Astrocyte (in vitro differentiated cells and primary cell): ENCODE results near the gene UBL4A. TPM values are rescaled to one million over a fixed set of nuclear protein-coding genes. Genes with fewer than 3 reads are reported as not detected.

Experiments
- DNase-seq: peaks from one replicate; pipeline ENCODE4 v3.0.0-alpha.2; 2010; ENCODE audit warnings: low read depth
- FAIRE-seq: peaks from 2 replicates; lab custom pipeline; 2011; peaks lifted over from hg19 to GRCh38; lab: Jason Lieb, UNC
- H2AFZ ChIP-seq: 2 replicates; pipeline ENCODE4 v1.6.0; 2012; ENCODE audit warnings: low read depth, low read length, inconsistent platforms
- H3K27ac ChIP-seq: 2 replicates; pipeline ENCODE4 v1.5.1; 2011; ENCODE audit warnings: low read depth, low read length, inconsistent platforms
- H3K27me3 ChIP-seq: 2 replicates; pipeline ENCODE4 v1.6.0; 2011; ENCODE audit warnings: low read length, inconsistent platforms; ENCODE audit not compliant: insufficient read depth
- H3K36me3 ChIP-seq: 2 replicates; pipeline ENCODE4 v1.5.1; 2011; ENCODE audit warnings: low read length, inconsistent platforms; ENCODE audit not compliant: insufficient read depth
- H3K4me1 ChIP-seq: 2 replicates; pipeline ENCODE4 v1.5.1; 2011; ENCODE audit warnings: low read length, inconsistent platforms; ENCODE audit not compliant: insufficient read depth
- H3K4me2 ChIP-seq: 2 replicates; pipeline ENCODE4 v1.6.0; 2012; ENCODE audit warnings: low read length, inconsistent platforms
- H3K4me3 ChIP-seq: 2 replicates; pipeline ENCODE4 v1.5.1; 2011; ENCODE audit warnings: low read depth, mild to moderate bottlenecking, low read length, inconsistent platforms; ENCODE audit not compliant: insufficient read depth
- H3K79me2 ChIP-seq: 2 replicates; pipeline ENCODE4 v1.6.0; 2012; ENCODE audit warnings: mild to moderate bottlenecking, low read length, inconsistent platforms; ENCODE audit not compliant: insufficient read depth
- H3K9ac ChIP-seq: 2 replicates; pipeline ENCODE4 v1.6.0; 2012; ENCODE audit warnings: mild to moderate bottlenecking, low read length, inconsistent platforms
- H3K9me3 ChIP-seq: 2 replicates; pipeline ENCODE4 v1.5.1; 2012; ENCODE audit warnings: low read depth, mild to moderate bottlenecking, low read length, inconsistent platforms; ENCODE audit not compliant: insufficient read depth
- H4K20me1 ChIP-seq: 2 replicates; pipeline ENCODE4 v1.6.0; 2012; ENCODE audit warnings: low read length, inconsistent platforms; ENCODE audit not compliant: insufficient read depth
- H3K27ac Mint-ChIP-seq: one replicate; pipeline ENCODE4 v1.8.0; 2021; ENCODE audit warnings: mild to moderate bottlenecking, mixed read lengths; ENCODE audit not compliant: unreplicated experiment
- H3K27me3 Mint-ChIP-seq: one replicate; pipeline ENCODE4 v1.8.0; 2021; ENCODE audit warnings: low read depth, mixed read lengths; ENCODE audit not compliant: unreplicated experiment
- H3K36me3 Mint-ChIP-seq: one replicate; pipeline ENCODE4 v1.8.0; 2021; ENCODE audit warnings: low read depth, mixed read lengths; ENCODE audit not compliant: unreplicated experiment
- H3K4me1 Mint-ChIP-seq: one replicate; pipeline ENCODE4 v1.8.0; 2021; ENCODE audit warnings: low read depth, mixed read lengths; ENCODE audit not compliant: unreplicated experiment
- H3K4me3 Mint-ChIP-seq: one replicate; pipeline ENCODE4 v1.8.0; 2021; ENCODE audit warnings: mild to moderate bottlenecking, moderate library complexity, mixed read lengths; ENCODE audit not compliant: unreplicated experiment
- H3K9me3 Mint-ChIP-seq: one replicate; pipeline ENCODE4 v1.8.0; 2021; ENCODE audit warnings: mild to moderate bottlenecking, mixed read lengths; ENCODE audit not compliant: unreplicated experiment
- CTCF ChIP-seq: IDR thresholded peaks from 2 replicates; pipeline ENCODE4 v1.5.1; 2011; ENCODE audit warnings: low read depth, mild to moderate bottlenecking, inconsistent platforms, low read length, moderate library complexity; ENCODE audit not compliant: insufficient read depth
- EZH2 ChIP-seq: IDR thresholded peaks from 2 replicates; pipeline ENCODE4 v1.6.1; 2012; ENCODE audit warnings: mild to moderate bottlenecking, low read length, inconsistent platforms; ENCODE audit not compliant: insufficient read depth
- total RNA-seq: library from RNA; stranded (reverse); gene quantifications from 2 replicates; pipeline ENCODE4 v1.2.1, GENCODE V29; 2021

The UBL4A gene
- total RNA-seq, 1 donor from 2014 or later: 25.8 TPM

DNA sequence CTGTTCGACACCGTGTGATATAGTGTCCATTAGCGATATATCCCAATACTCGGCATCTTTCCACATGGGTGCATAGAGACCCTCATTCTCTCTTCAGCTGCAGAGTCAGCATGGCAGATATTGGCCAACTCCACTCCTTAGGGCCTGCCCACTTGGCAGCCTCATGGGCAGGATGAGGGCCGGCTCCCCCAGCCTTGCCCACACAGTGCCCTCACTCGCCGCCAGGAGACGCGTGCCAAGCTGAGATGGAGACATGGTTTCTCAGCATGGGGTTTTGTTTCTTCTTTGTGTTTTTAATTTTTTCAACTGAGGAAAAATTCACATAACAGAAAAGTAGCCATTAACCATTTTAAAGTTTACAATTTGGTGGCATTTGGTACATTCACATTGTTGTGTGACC, 33.6 kb downstream of the UBL4A start:
- DNase-seq: no peak
- H3K4me1 ChIP-seq: no peaks in the 10 kb centered on the region
- no peak overlapping the region for H2AFZ ChIP-seq
- no peaks in the 10 kb centered on the region for H3K36me3 ChIP-seq
- no peaks in the 10 kb centered on the region for H3K27me3 ChIP-seq
- H3K79me2 ChIP-seq: no peaks in the 10 kb centered on the region
- no peak overlapping the region for H3K27ac ChIP-seq
- Mint-ChIP-seq H3K27ac (no peak overlapping the region), H3K9me3 (peaks cover 2% of the 10 kb centered on the region), H3K27me3 (no peaks in the 10 kb centered on the region), H3K36me3 (peaks cover 7% of the 10 kb centered on the region), H3K4me3 (no peak overlapping the region), H3K4me1 (no peaks in the 10 kb centered on the region)
- peaks cover 3% of the 10 kb centered on the region for H4K20me1 ChIP-seq
- no peak for FAIRE-seq
- no peak overlapping the region for H3K4me2 ChIP-seq
- no peak for TF ChIP-seq CTCF
- TF ChIP-seq EZH2: no peak
- H3K9ac ChIP-seq: no peak overlapping the region
- H3K4me3 ChIP-seq: no peak overlapping the region
- no peaks in the 10 kb centered on the region for H3K9me3 ChIP-seq

DNA sequence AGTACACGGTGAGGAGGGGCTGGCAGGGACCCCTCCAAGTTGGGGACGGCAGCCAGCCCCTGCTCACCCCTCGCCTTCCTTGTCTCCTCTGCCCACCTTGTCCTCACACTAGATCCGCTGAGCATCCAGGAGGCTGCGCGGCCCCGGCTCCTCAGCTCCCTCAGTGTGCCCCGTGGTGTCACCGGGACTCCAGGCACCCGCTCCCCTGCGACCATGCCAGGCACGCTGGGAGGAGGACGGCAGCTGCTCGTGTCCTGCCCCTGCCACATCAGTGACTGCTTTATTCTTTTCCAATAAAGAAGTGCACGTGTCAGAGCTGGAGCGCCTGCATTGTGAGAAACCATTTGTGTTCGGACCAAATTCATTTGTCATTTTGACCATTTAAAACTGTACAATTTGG, 36.1 kb downstream of the UBL4A start:
- H3K36me3 ChIP-seq: no peaks in the 10 kb centered on the region

More for the DNA sequence above, 36.1 kb downstream of the UBL4A start:
- Histone ChIP-seq H3K9me3 (no peaks in the 10 kb centered on the region), H3K4me1 (peaks cover 8% of the 10 kb centered on the region), H4K20me1 (peaks cover 14% of the 10 kb centered on the region), H3K4me3 (no peak overlapping the region), H2AFZ (no peak overlapping the region), H3K79me2 (peaks cover 18% of the 10 kb centered on the region), H3K4me2 (no peak overlapping the region), H3K27me3 (no peaks in the 10 kb centered on the region), H3K27ac (no peak overlapping the region), H3K9ac (no peak overlapping the region)
- H3K36me3 Mint-ChIP-seq: peaks cover 7% of the 10 kb centered on the region
- DNase-seq (no peak), FAIRE-seq (no peak)
- no peak overlapping the region for H3K4me3 Mint-ChIP-seq
- H3K27me3 Mint-ChIP-seq: no peaks in the 10 kb centered on the region
- H3K9me3 Mint-ChIP-seq: peaks cover 2% of the 10 kb centered on the region
- H3K27ac Mint-ChIP-seq: no peak overlapping the region
- TF ChIP-seq CTCF (no peak), EZH2 (no peak)
- no peaks in the 10 kb centered on the region for H3K4me1 Mint-ChIP-seq
